Ishikawa (cell line): ENCODE measurements around the gene DSCAML1.

Experiments used
- CREB1 ChIP-seq: IDR thresholded peaks from 2 replicates; pipeline ENCODE4 v1.6.1; 2012; ENCODE audit warnings: low read depth
- EGR1 ChIP-seq: IDR thresholded peaks from 2 replicates; pipeline ENCODE4 v1.6.1; 2012
- EP300 ChIP-seq: IDR thresholded peaks from 2 replicates; pipeline ENCODE4 v1.6.1; 2012; ENCODE audit warnings: borderline replicate concordance
- FOXM1 ChIP-seq: IDR thresholded peaks from 2 replicates; pipeline ENCODE4 v1.6.1; 2012; ENCODE audit warnings: low read depth, borderline replicate concordance
- RAD21 ChIP-seq: IDR thresholded peaks from 2 replicates; pipeline ENCODE4 v1.6.1; 2012; ENCODE audit warnings: low read depth
- REST ChIP-seq: IDR thresholded peaks from 2 replicates; pipeline ENCODE4 v1.6.1; 2012; ENCODE audit warnings: low read depth, mild to moderate bottlenecking
- TAF1 ChIP-seq: IDR thresholded peaks from 2 replicates; pipeline ENCODE4 v1.6.1; 2012; ENCODE audit warnings: low read depth, mild to moderate bottlenecking
- TCF12 ChIP-seq: IDR thresholded peaks from 2 replicates; pipeline ENCODE4 v1.6.1; 2012; ENCODE audit warnings: low read depth
- YY1 ChIP-seq: IDR thresholded peaks from 2 replicates; pipeline ENCODE4 v1.6.1; 2012; ENCODE audit warnings: low read depth
- ZBTB7A ChIP-seq: IDR thresholded peaks from 2 replicates; pipeline ENCODE4 v1.6.1; 2012; ENCODE audit warnings: low read depth
- TF ChIP-seq, protein P1 (sequence below): IDR thresholded peaks from 2 replicates; pipeline ENCODE4 v1.6.1; 2012

DNA sequence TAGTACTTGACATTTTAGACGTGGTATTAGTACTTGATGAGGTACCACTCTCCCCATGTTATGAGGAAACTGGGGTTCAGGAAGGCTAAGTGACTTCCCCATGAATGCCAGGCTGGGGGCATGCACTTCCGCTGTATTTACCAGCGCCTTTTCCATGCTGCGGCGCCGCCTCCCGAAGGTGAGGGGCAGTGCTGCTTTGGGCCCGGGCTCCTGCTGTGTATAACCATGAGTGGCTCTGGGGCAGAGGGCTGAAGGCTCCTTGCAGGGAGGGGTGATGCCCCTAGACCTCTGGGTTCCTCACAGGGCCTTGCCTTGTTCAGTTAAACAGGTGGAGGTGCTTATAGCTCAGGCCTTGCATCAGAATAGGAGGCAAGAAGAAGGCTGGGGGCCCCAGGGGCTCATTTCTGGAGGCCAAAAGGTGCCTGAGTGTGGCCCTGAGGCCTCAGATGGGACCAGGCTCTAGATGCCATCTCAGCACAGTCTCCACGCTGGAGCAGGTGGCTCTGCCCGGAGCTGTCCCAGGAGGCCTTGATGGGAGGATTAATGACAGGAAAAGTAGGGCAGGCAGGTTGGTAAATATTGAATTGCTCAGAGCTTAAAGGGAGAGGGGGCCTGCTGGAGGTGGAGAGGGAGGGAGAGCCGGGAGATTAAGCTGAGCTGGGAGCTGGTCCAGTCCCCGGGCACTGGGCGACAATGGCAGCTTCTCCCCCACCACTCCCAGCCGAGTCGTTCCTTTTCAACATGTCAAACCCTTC is 339.8 kb downstream of the DSCAML1 start:
- TF ChIP-seq TAF1 (no peak), CREB1 (no peak), REST (no peak), RAD21 (no peak), EGR1 (no peak), FOXM1 (no peak), ZBTB7A (no peak), EP300 (no peak), YY1 (no peak), TCF12 (no peak)
- TF ChIP-seq, protein P1, sequence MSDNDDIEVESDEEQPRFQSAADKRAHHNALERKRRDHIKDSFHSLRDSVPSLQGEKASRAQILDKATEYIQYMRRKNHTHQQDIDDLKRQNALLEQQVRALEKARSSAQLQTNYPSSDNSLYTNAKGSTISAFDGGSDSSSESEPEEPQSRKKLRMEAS: no peak
